Chondrocyte (in vitro differentiated cells): Measurements from ENCODE around the gene GRN. TPM values are rescaled to one million over a fixed set of nuclear protein-coding genes. Genes with fewer than 3 reads are reported as not detected.

Source experiments
- DNase-seq: peaks from one replicate; pipeline ENCODE4 v3.0.0; 2021; ENCODE audit warnings: mixed read lengths, low spot score
- H3K27ac Mint-ChIP-seq: one replicate; pipeline ENCODE4 v1.8.0; 2021; ENCODE audit warnings: mild to moderate bottlenecking, moderate library complexity, mixed read lengths; ENCODE audit not compliant: unreplicated experiment
- H3K27me3 Mint-ChIP-seq: 2 replicates; pipeline ENCODE4 v1.8.0; 2021; ENCODE audit warnings: low read depth, mixed read lengths
- H3K36me3 Mint-ChIP-seq: 2 replicates; pipeline ENCODE4 v1.8.0; 2021; ENCODE audit warnings: low read depth, mixed read lengths
- H3K4me1 Mint-ChIP-seq: 2 replicates; pipeline ENCODE4 v1.8.0; 2021; ENCODE audit warnings: low read depth, mild to moderate bottlenecking, mixed read lengths
- H3K4me3 Mint-ChIP-seq: one replicate; pipeline ENCODE4 v1.8.0; 2021; ENCODE audit warnings: mild to moderate bottlenecking, moderate library complexity, mixed read lengths; ENCODE audit not compliant: unreplicated experiment
- H3K9me3 Mint-ChIP-seq: 2 replicates; pipeline ENCODE4 v1.8.0; 2021; ENCODE audit warnings: low read depth, mixed read lengths
- CTCF ChIP-seq: fragments of 200-600 bp; sonication (generic); IDR thresholded peaks from 2 replicates; pipeline ENCODE4 v1.5.0; 2021; ENCODE audit warnings: antibody characterized with exemption, mild to moderate bottlenecking, moderate library complexity
- total RNA-seq: library from RNA; stranded (reverse); gene quantifications from 3 replicates; pipeline ENCODE4 v1.2.1, GENCODE V29; 2021

The GRN gene
- total RNA-seq, 1 donor from 2014 or later, result 342 TPM

- Mint-ChIP-seq H3K27me3 (no peaks in the 10 kb centered on the region), H3K36me3 (peaks cover 5% of the 10 kb centered on the region), H3K4me3 (no peak overlapping the region), H3K27ac (no peak overlapping the region), H3K4me1 (peaks cover 13% of the 10 kb centered on the region), H3K9me3 (no peaks in the 10 kb centered on the region)
- TF ChIP-seq CTCF, result no peak
- DNase-seq, result no peak
Measured at GRCh38 chr17:44349553-44350070, 4.5 kb downstream of the GRN start.

- no peak for DNase-seq
- peak; percentile 83 for TF ChIP-seq CTCF
- Mint-ChIP-seq H3K27ac (no peak overlapping the region), H3K4me3 (no peak overlapping the region), H3K27me3 (no peaks in the 10 kb centered on the region), H3K36me3 (peaks cover 5% of the 10 kb centered on the region), H3K9me3 (no peaks in the 10 kb centered on the region), H3K4me1 (peaks cover 8% of the 10 kb centered on the region)
Measured at GRCh38 chr17:44350733-44351226, 5.7 kb downstream of the GRN start.

- TF ChIP-seq CTCF, result no peak
- H3K27ac Mint-ChIP-seq, result no peak overlapping the region
- H3K27me3 Mint-ChIP-seq, result no peaks in the 10 kb centered on the region
- H3K36me3 Mint-ChIP-seq, result peaks cover 5% of the 10 kb centered on the region
- peaks cover under 1% of the 10 kb centered on the region for H3K4me1 Mint-ChIP-seq
- H3K9me3 Mint-ChIP-seq, result no peaks in the 10 kb centered on the region
- no peak for DNase-seq
- H3K4me3 Mint-ChIP-seq, result no peak overlapping the region
Measured at GRCh38 chr17:44351464-44351863, 6.4 kb downstream of the GRN start.

- Mint-ChIP-seq H3K36me3 (peaks cover 5% of the 10 kb centered on the region), H3K4me1 (no peaks in the 10 kb centered on the region), H3K4me3 (no peak overlapping the region), H3K27me3 (no peaks in the 10 kb centered on the region), H3K9me3 (no peaks in the 10 kb centered on the region), H3K27ac (no peak overlapping the region)
- TF ChIP-seq CTCF, result no peak
- DNase-seq, result no peak
Measured at GRCh38 chr17:44351961-44352827, 7.1 kb downstream of the GRN start.

- DNase-seq, result no peak
- TF ChIP-seq CTCF, result no peak
- Mint-ChIP-seq H3K9me3 (no peaks in the 10 kb centered on the region), H3K4me3 (no peak overlapping the region), H3K36me3 (peaks cover 5% of the 10 kb centered on the region), H3K4me1 (no peaks in the 10 kb centered on the region), H3K27me3 (no peaks in the 10 kb centered on the region), H3K27ac (peak overlapping the region; percentile 49)
Measured at GRCh38 chr17:44352828-44353671, 7.9 kb downstream of the GRN start.
